SK-N-MC (cell line): ENCODE data around the gene DNAH9.

Experiments
- EZH2 ChIP-seq: fragments of 200-600 bp; sonication (generic); IDR thresholded peaks from one replicate; pipeline ENCODE4 v1.6.1; 2017; ENCODE audit warnings: antibody characterized with exemption
- FOXP2 ChIP-seq: optimal IDR thresholded peaks from 2 replicates; pipeline ENCODE3; 2011; ENCODE audit warnings: mild to moderate bottlenecking, moderate library complexity; ENCODE audit not compliant: insufficient read depth; ENCODE audit errors: extremely low read length, control extremely low read depth
- POLR2AphosphoS5 ChIP-seq: IDR thresholded peaks from 2 replicates; pipeline ENCODE4 v1.6.1; 2012; ENCODE audit warnings: mild to moderate bottlenecking, low read depth, low read length, borderline replicate concordance

DNA sequence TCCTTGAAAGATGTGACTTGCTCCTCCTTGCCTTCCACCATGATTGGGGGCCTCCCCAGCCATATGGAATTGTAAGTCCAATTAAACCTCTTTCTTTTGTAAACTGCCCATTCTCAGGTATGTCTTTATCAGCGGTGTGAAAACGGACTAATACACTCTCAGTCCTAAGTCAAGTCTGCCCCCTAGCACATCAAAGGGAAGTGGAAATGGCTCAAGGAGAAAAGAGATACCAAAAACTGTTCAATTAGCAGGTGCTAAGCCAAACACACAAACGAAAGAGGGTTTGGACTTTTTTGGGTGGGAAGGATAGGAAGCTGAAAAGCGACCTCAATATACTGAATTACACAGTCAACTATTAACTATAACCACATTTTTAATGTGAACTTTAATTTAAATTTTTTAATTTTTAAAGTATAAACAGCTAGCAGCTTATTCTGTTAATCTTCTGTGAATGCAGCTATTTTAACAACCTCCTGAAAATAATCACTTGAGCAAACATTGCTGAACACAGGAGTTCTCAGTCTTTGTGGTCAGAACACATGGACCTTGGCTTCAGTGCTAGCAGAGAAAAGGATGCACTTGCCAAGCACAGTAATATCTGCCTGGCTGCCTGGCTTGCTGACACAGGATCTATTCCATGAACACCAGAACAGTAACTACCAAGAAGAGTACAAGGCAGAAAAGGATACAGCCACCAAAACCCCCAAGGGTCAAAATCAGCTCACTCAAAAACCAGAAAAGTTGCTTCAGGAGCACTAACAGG, 388.1 kb downstream of the DNAH9 start:
- TF ChIP-seq POLR2AphosphoS5 (no peak), EZH2 (no peak), FOXP2 (no peak)
